ENCODE data around the gene MRE11.
"Not testable (repeated sequence)": the region's sequence is repeated elsewhere in the genome, so short reads cannot be mapped to it uniquely, and the experiment has no call there.

MRE11 gene

GRCh38 chr11:94506513-94506912, 12.9 kb upstream of the MRE11 start:
- not testable (repeated sequence) for DNase-seq (ENCODE audit: low spot score)

DNA sequence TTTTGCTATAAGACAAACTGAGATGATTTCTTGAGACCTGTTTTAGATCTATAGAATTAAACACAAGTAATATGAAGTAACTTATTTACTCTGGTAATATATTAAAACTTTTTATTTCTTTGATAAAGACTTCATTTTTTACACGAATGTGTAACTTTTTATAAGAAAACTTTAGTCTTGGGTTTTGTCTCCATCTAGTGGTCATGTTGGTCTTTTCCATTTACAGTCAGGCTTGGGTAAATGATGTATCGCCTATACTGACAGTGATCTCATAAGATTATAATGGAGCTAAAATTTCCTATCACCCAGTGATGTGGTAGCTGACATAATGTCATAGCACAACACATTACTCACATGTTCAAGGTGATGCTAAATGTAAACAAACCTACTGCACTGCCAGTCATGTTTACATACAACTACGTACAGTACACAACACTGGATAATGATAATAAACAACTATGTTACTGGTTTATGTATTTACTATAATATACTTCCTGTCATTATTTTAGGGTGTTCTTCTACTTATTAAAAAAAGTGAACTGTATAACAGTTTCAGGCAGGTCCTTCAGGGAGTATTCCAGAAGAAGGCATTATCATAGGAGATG, 11.1 kb upstream of the MRE11 start:
- peak; percentile 48 for DNase-seq (ENCODE audit: low spot score)

- DNase-seq (ENCODE audit: low spot score): no peak
Observed at GRCh38 chr11:94501522-94501921, 7.9 kb upstream of the MRE11 start.

- DNase-seq (ENCODE audit: low spot score): no peak
Observed at GRCh38 chr11:94500181-94500580, 6.5 kb upstream of the MRE11 start.

GRCh38 chr11:94494126-94494680, 559 bp upstream of the MRE11 start:
- no peak for DNase-seq (ENCODE audit: low spot score)

DNA sequence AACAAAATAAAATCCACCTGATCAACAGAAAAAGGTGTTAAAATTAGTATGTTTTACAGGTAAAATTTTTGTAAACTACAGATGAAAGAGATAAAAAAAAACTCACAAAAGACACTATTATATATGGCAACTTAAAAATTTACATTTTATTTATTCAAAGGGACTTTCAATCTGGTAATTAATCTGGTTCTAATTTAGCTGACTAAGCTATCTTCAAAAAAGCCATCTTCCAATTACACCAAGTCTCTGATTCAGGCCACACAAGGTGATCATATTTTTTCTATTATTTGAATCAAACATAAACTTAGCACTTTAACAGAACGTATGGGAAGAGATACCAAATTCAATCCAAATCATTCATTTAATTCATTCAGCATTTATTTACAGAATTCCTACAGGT, 7.6 kb downstream of the MRE11 start:
- no peak for DNase-seq (ENCODE audit: low spot score)

DNA sequence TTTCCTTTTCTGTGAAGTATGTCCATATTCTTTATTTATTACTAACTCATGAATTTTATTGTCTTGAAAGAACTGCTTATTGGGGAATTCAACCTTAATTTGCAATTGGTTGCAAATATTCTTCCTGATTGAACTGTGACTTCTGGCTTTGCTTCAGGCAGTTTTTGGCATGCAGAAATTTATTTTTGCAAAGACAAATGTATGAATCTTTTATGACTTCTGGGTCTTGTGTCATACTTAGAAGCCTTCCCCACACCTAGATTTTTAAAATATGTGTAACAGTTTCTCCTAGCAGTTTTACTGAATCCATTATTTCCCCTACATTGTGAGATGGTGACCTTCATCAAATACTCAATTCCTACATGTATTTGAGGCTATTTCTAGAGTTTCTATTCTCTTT, 12.3 kb downstream of the MRE11 start:
- DNase-seq (ENCODE audit: low spot score): no peak

GRCh38 chr11:94477624-94478023, 16.0 kb downstream of the MRE11 start:
- DNase-seq (ENCODE audit: low spot score): no peak

GRCh38 chr11:94472916-94473799, 20.5 kb downstream of the MRE11 start:
- DNase-seq (ENCODE audit: low spot score): no peak

DNA sequence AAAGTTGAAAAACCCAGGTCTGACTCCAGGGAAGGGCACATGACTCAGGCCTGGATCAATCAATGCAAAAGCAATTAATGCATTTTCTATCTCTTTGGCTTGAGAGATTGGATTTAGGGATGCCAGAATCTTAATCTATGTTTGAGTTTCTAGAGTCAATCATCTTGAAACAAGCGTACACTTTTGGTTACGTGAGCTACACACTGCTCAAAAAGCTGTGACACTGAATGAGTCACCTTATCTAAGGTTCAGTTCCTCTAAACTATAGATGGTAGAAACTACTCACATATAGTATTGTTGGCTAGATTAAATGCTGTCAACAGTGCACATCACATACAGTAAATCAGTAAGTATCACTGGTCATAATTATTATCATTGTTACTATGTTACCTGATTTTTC, 24.2 kb downstream of the MRE11 start:
- DNase-seq (ENCODE audit: low spot score): no peak

- no peak for DNase-seq (ENCODE audit: low spot score)
Observed at GRCh38 chr11:94459576-94459975, 34.1 kb downstream of the MRE11 start.

- DNase-seq (ENCODE audit: low spot score): no peak
Observed at GRCh38 chr11:94457118-94458029, 36.3 kb downstream of the MRE11 start.

DNA sequence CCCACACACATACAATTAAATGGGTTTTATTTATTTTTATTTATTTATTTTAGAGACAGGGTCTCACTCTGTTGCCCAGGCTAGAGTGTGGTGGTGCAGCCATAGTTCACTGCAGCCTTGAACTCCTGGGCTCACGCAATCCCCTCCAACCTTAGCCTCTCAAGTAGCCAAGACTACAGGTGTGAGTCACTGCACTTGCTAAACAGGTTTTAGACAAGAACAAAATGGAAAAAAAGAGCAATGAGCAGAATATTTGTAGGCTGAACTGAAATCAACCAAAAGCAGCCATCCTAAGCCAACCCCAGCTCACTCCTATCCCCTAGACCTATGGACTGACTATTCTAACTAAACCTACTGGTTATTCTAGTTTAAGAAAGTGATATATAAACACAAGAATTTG, 37.8 kb downstream of the MRE11 start:
- DNase-seq (ENCODE audit: low spot score): no peak

GRCh38 chr11:94454301-94454700, 39.3 kb downstream of the MRE11 start:
- DNase-seq (ENCODE audit: low spot score): no peak

- no peak for DNase-seq (ENCODE audit: low spot score)
Observed at GRCh38 chr11:94452988-94453387, 40.7 kb downstream of the MRE11 start.

GRCh38 chr11:94450048-94450447, 43.6 kb downstream of the MRE11 start:
- no peak for DNase-seq (ENCODE audit: low spot score)

DNA sequence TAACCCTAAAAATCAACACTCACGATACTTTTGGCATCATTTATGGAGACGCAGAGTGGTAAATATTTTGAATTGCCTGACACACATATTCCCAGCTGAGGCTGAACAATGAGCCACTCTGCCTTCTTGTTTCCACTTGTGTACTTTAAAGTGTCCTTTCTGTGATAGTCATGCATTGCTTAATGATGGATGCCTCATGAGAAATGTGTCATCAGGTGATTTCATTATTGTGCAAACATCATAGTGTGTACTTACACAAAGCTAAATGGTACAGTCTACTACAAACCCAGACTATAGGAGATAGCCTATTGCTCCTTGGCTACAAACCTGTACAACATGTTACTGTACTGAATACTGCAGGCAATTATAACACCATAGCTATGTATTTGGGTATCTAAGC, 44.2 kb downstream of the MRE11 start:
- no peak for DNase-seq (ENCODE audit: low spot score)

DNA sequence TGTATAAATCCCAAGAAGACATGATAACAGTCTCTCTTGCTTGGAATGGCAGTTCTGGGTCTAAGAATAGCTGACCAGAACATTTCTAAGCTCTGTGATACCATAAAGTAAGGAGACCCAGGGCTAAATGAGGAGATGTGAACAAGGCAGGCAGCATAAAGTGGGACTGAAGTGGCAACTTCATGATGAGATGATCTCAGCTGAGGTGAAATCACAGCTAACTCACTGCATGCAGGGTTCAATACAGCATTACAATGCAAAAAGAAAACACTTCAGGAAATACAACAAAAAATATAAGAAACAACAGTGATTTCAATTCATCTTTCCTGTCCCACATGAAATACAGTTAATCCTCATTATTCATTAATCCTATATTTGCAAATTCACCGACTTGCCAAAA, 44.6 kb downstream of the MRE11 start:
- no peak for DNase-seq (ENCODE audit: low spot score)

DNA sequence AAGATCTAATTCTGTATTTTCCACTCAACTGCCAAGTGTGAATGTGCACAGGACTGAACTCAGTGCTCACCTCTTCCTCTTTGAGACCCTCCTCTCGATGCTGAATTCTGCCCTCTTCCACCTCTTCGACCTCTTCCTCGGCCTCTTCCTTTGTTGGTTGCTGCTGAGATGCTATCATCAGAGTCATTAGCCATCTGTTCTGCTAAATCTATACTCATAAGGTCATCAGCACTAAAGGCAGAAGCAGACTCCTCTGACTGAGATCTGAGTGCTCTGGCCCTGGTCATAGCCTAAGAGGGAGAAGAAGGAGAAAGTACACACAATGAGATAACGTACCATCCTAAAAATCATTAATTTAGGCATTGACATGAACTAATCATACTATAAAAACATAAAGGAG, 46.5 kb downstream of the MRE11 start:
- no peak for DNase-seq (ENCODE audit: low spot score)

DNA sequence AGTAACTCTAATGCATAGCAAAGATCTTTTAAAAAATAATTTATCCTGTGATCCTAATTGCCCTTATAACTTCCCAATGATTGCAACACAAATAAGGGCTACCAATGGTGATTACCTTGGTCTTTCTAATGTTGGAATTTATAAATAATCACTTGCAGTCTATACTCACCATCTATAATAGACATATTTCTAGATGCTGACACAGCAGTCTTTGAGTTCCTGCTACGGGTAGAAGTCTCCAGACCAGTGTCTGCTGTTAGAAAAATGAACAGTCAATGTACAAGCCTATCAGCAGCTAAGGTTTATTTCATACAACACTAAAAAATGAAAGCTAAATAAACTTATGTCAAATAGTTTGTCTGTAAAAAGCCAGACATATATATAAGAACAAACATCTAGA, 48.0 kb downstream of the MRE11 start:
- DNase-seq (ENCODE audit: low spot score): no peak

- no peak for DNase-seq (ENCODE audit: low spot score)
Observed at GRCh38 chr11:94433049-94433448, 60.6 kb downstream of the MRE11 start.

DNA sequence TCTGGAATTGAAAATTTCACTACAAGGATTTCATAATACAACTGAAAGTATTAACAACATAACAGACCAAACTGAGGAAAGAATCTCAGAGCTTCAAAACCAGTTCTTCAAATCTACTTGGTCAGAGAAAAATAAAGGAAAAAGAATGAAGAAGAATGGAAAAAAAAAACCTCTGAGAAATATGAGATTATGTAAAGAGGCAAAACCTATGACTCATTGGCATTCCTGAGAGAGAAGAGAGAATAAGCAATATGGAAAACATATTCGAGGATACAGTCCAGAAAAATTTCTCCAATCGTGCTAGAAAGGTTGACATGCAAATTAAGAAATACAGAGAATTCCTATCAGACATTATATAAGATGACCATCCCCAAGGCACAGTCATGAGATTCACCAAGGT, 69.0 kb downstream of the MRE11 start:
- DNase-seq (ENCODE audit: low spot score): no peak
